ENCODE data around the gene RPL7L1. TPM values are rescaled to one million over a fixed set of nuclear protein-coding genes. Genes with fewer than 3 reads are reported as not detected.

The RPL7L1 gene
- polyA plus RNA-seq, 1 experiment: 30.2 TPM

GRCh38 chr6:42936398-42936797 lies 57.0 kb downstream of the RPL7L1 start:
- no peak for TF ChIP-seq CTCF (IDR thresholded peaks at IDR 0.05; ENCODE audit: insufficient read depth, low read depth, low read length)
- Histone ChIP-seq H3K27me3 (ENCODE audit: control insufficient read depth, insufficient read depth, low read length) (no peaks in the 10 kb centered on the region), H3K4me3 (ENCODE audit: low read depth, low read length) (no peak overlapping the region), H3K36me3 (ENCODE audit: control insufficient read depth, insufficient read depth, low read length) (peaks cover 18% of the 10 kb centered on the region)
- no peak for DNase-seq (ENCODE audit: low read depth)
- CTCF ChIA-PET: interaction anchor here (0.6 kb wide), 1 partner anchor 435 kb away, joined by 3 read pairs; no protein-coding TSS in a partner anchor
- POLR2A ChIA-PET: no interaction called here

- Histone ChIP-seq H3K4me3 (ENCODE audit: low read depth, low read length) (no peak overlapping the region), H3K36me3 (ENCODE audit: control insufficient read depth, insufficient read depth, low read length) (peaks cover 18% of the 10 kb centered on the region), H3K27me3 (ENCODE audit: control insufficient read depth, insufficient read depth, low read length) (no peaks in the 10 kb centered on the region)
- POLR2A ChIA-PET: interaction anchor here (0.7 kb wide), 1 partner anchor 12 kb away, joined by 6 read pairs; no protein-coding TSS in a partner anchor
- CTCF ChIA-PET: no interaction called here
- TF ChIP-seq CTCF (IDR thresholded peaks at IDR 0.05; ENCODE audit: insufficient read depth, low read depth, low read length): no peak
- no peak for DNase-seq (ENCODE audit: low read depth)
Measured at GRCh38 chr6:42937548-42938427, 58.4 kb downstream of the RPL7L1 start.

- ChIA-PET CTCF (no interaction called here), POLR2A (no interaction called here)
- Histone ChIP-seq H3K4me3 (ENCODE audit: low read depth, low read length) (no peak overlapping the region), H3K27me3 (ENCODE audit: control insufficient read depth, insufficient read depth, low read length) (no peaks in the 10 kb centered on the region), H3K36me3 (ENCODE audit: control insufficient read depth, insufficient read depth, low read length) (peaks cover 18% of the 10 kb centered on the region)
- no peak for DNase-seq (ENCODE audit: low read depth)
- no peak for TF ChIP-seq CTCF (IDR thresholded peaks at IDR 0.05; ENCODE audit: insufficient read depth, low read depth, low read length)
Measured at GRCh38 chr6:42938428-42938796, 59.0 kb downstream of the RPL7L1 start.

GRCh38 chr6:42938987-42939809 lies 59.8 kb downstream of the RPL7L1 start:
- Histone ChIP-seq H3K4me3 (ENCODE audit: low read depth, low read length) (no peak overlapping the region), H3K36me3 (ENCODE audit: control insufficient read depth, insufficient read depth, low read length) (peaks cover 17% of the 10 kb centered on the region), H3K27me3 (ENCODE audit: control insufficient read depth, insufficient read depth, low read length) (no peaks in the 10 kb centered on the region)
- no peak for DNase-seq (ENCODE audit: low read depth)
- TF ChIP-seq CTCF (IDR thresholded peaks at IDR 0.05; ENCODE audit: insufficient read depth, low read depth, low read length): no peak
- ChIA-PET POLR2A (no interaction called here), CTCF (no interaction called here)

Other genes starting within 250 kb of the RPL7L1 start
- 1.7 and 2.3 TPM in 2 replicates for gene PRPH2, start 157.0 kb upstream of the RPL7L1 start, polyA plus RNA-seq (2011; rRNA removed)
- gene TBCC, start 133.5 kb upstream of the RPL7L1 start, polyA plus RNA-seq (2011; rRNA removed): 16.5 and 23.8 TPM in 2 replicates
- 7.4 and 8.6 TPM in 2 replicates for gene BICRAL, start 97.6 kb upstream of the RPL7L1 start, polyA plus RNA-seq (2011; rRNA removed)
- not detected in 2 replicates for gene PTCRA, start 36.4 kb downstream of the RPL7L1 start, polyA plus RNA-seq (2011; rRNA removed)
- gene CNPY3, start 49.9 kb downstream of the RPL7L1 start, polyA plus RNA-seq (2011; rRNA removed): 45.7 and 50.6 TPM in 2 replicates
- gene GNMT, start 81.1 kb downstream of the RPL7L1 start, polyA plus RNA-seq (2011; rRNA removed): 0.10 and 0.39 TPM in 2 replicates
- gene PEX6, start 99.6 kb downstream of the RPL7L1 start, polyA plus RNA-seq (2011; rRNA removed): 2.8 and 5.6 TPM in 2 replicates
- 52.7 and 61.8 TPM in 2 replicates for gene PPP2R5D, start 105.0 kb downstream of the RPL7L1 start, polyA plus RNA-seq (2011; rRNA removed)
- 107 and 121 TPM in 2 replicates for gene MEA1, start 134.3 kb downstream of the RPL7L1 start, polyA plus RNA-seq (2011; rRNA removed)
- 56.0 and 102 TPM in 2 replicates for gene KLHDC3, start 134.6 kb downstream of the RPL7L1 start, polyA plus RNA-seq (2011; rRNA removed)
- gene RRP36, start 142.0 kb downstream of the RPL7L1 start, polyA plus RNA-seq (2011; rRNA removed): 43.1 and 52.7 TPM in 2 replicates
- 31.8 and 50.7 TPM in 2 replicates for gene CUL7, start 174.2 kb downstream of the RPL7L1 start, polyA plus RNA-seq (2011; rRNA removed)
- gene MRPL2, start 179.8 kb downstream of the RPL7L1 start, polyA plus RNA-seq (2011; rRNA removed): 20.5 and 22.8 TPM in 2 replicates
- 13.2 and 16.8 TPM in 2 replicates for gene KLC4, start 180.0 kb downstream of the RPL7L1 start, polyA plus RNA-seq (2011; rRNA removed)
- 187 and 362 TPM in 2 replicates for gene PTK7, start 196.7 kb downstream of the RPL7L1 start, polyA plus RNA-seq (2011; rRNA removed)

All from BJ (cell line).